ENCODE results near the gene GSTA4. TPM values are rescaled to one million over a fixed set of nuclear protein-coding genes. Genes with fewer than 3 reads are reported as not detected.

Gene GSTA4
- total and polyA plus RNA-seq, 2 of the 8 experiments (the other 6 are each of a cell fraction or from before 2014, with no cell fraction given), result 13.9 to 21.6 TPM

DNA sequence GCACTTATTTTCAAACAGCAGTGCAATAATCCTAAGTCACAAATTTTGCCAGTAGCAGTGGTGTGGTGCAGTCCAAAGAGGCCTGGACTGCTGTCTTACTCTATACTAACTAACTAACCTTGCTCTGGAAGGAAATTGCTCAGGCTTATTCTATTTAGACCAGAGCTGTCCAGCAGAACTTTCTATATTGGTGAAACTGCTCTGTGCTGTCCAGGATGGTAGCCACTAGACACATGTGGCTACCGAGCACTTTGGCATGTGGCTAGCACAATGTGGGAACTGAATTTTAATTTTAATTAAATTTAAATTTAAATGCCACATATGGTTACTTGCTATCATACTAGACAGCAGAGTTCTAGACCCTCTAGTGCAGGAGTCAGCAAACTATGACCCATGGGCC lies 43.1 kb upstream of the GSTA4 start:
- TF ChIP-seq SIN3A (conservative IDR thresholded peaks at IDR 0.05 in 1 of 2, IDR thresholded peaks at IDR 0.05 in 1 of 2; ENCODE audit: low read depth in 1 of 2, low read length in 2 of 2) (no peak), KDM1A (IDR thresholded peaks at IDR 0.05; ENCODE audit: borderline replicate concordance, low read length) (no peak), MAFK (IDR thresholded peaks at IDR 0.05; ENCODE audit: low read depth, low read length) (no peak), RAD21 (IDR thresholded peaks at IDR 0.05 in 1 of 2, conservative IDR thresholded peaks at IDR 0.05 in 1 of 2; ENCODE audit: low read depth in 2 of 2, low read length in 2 of 2) (no peak), KDM5A (IDR thresholded peaks at IDR 0.05; ENCODE audit: low read length) (no peak), BCL11A (IDR thresholded peaks at IDR 0.05; ENCODE audit: low read depth in 2 of 2, low read length in 2 of 2) (no peak)
- POLR2A ChIA-PET (ENCODE audit: partially characterized antibody), result no interaction called here

More for the DNA sequence above, 43.1 kb upstream of the GSTA4 start:
- Histone ChIP-seq H3K36me3 (ENCODE audit: control insufficient read depth in 2 of 4, insufficient read depth in 4 of 4, low read length in 3 of 4) (peaks cover 0 to 15% (median 5%) of the 10 kb centered on the region in 4 experiments; a peak in 5 of 8 replicates), H3K4me2 (ENCODE audit: insufficient read depth in 1 of 2, low read depth in 2 of 2, low read length in 2 of 2) (no peak overlapping the region), H2BK20ac (ENCODE audit: low read length) (no peak overlapping the region), H3K27me3 (replicated peaks in 1 of 4; ENCODE audit: control insufficient read depth in 3 of 4, extremely low read depth in 1 of 4, insufficient read depth in 3 of 4, low read length in 3 of 4) (no peaks in the 10 kb centered on the region), H3K27ac (ENCODE audit: low read depth, low read length) (no peak overlapping the region), H3K23ac (ENCODE audit: insufficient read length) (no peak overlapping the region), H4K5ac (ENCODE audit: insufficient read length, low read depth, low read length) (no peak overlapping the region), H4K91ac (replicated peaks; ENCODE audit: insufficient read length, low read length) (no peak overlapping the region), H3K14ac (ENCODE audit: insufficient read length) (no peak overlapping the region), H3K56ac (replicated peaks; ENCODE audit: insufficient read length, low read depth, low read length) (no peak overlapping the region), H2BK12ac (ENCODE audit: low read depth, low read length) (no peak overlapping the region), H3K9me3 (ENCODE audit: insufficient read depth in 2 of 2, low read depth in 1 of 2, low read length in 1 of 2) (no peaks in the 10 kb centered on the region), H3K79me2 (ENCODE audit: control insufficient read depth in 1 of 2, insufficient read depth in 2 of 2, low read length in 2 of 2) (no peaks in the 10 kb centered on the region), H2AFZ (ENCODE audit: low read length) (no peak overlapping the region), H4K8ac (ENCODE audit: extremely low read depth, insufficient read depth, low read length) (no peak overlapping the region), H3K18ac (ENCODE audit: extremely low read depth, low read length) (no peak overlapping the region), H3K23me2 (ENCODE audit: low read depth, low read length) (no peaks in the 10 kb centered on the region), H3K9ac (replicated peaks in 1 of 4; ENCODE audit: extremely low read depth in 1 of 4, low read depth in 3 of 4, low read length in 3 of 4) (no peak overlapping the region), H3K4me1 (replicated peaks in 1 of 4; ENCODE audit: control insufficient read depth in 3 of 4, insufficient read depth in 4 of 4, low read length in 3 of 4) (no peaks in the 10 kb centered on the region), H2BK5ac (ENCODE audit: low read depth, low read length) (no peak overlapping the region), H3K4me3 (ENCODE audit: extremely low read depth in 1 of 4, insufficient read depth in 2 of 4, low read depth in 3 of 4, low read length in 4 of 4) (no peak overlapping the region), H3K79me1 (ENCODE audit: low read depth, low read length) (no peaks in the 10 kb centered on the region), H4K20me1 (replicated peaks in 1 of 2; ENCODE audit: control insufficient read depth in 1 of 2, insufficient read depth in 2 of 2, low read length in 2 of 2) (no peaks in the 10 kb centered on the region), H2AK5ac (ENCODE audit: low read depth, low read length) (no peak overlapping the region), H3K4ac (replicated peaks; ENCODE audit: insufficient read length, low read depth, low read length) (no peak overlapping the region), H2BK120ac (replicated peaks; ENCODE audit: low read depth, low read length) (no peak overlapping the region), H2BK15ac (ENCODE audit: low read length) (no peak overlapping the region)
- CTCF ChIA-PET (ENCODE audit: partially characterized antibody), result interaction anchor here (0.5 to 0.6 kb wide), 2 partner anchors 317 to 347 kb away, joined by 3 read pairs; no protein-coding TSS in a partner anchor
- DNase-seq (ENCODE audit: low read depth in 1 of 2, low spot score in 2 of 2) (no peak), FAIRE-seq (no peak)
- WGBS, 2 experiments (ENCODE audit: extremely low coverage in 1 of 2, insufficient coverage in 1 of 2, insufficient read length in 1 of 2, insufficient replicate concordance in 2 of 2, low coverage in 1 of 2, low lambda C conversion rate in 2 of 2, missing lambda C conversion rate in 1 of 2), result 58% methylated on average over 1 of the region's 1 CpG; no CpG with 5 or more reads in 1 of the 2 experiments

Measured in H1 (cell line).